Measurements from ENCODE around the gene TMTC2.

The TMTC2 gene

DNA sequence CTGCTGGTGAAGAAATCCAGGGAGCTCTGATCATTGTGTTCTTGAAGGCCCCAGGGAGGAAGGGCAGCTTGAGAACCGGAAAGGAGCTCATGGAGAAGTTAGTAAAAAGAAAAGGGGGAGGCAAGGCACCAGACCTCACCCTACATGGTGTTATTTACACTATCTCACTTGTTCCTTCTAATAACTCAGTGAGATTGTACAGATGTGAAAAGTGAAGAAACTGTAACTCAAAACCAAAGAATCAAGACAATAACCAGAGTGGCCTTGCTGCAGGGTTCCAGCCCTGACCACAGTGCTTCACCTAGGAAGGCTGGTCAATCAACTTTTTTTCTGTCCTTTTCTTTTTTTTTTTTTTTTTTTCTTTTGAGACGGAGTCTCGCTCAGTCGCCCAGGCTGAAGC, 353.6 kb downstream of the TMTC2 start:
- Histone ChIP-seq H3K9ac (ENCODE audit: low read depth, low read length) (no peak overlapping the region), H3K36me3 (ENCODE audit: insufficient read depth, low read length) (no peaks in the 10 kb centered on the region), H3K9me3 (replicated peaks; ENCODE audit: low read length) (no peaks in the 10 kb centered on the region), H3K4me1 (ENCODE audit: control insufficient read depth, insufficient read depth, low read length) (peaks cover 12% of the 10 kb centered on the region), H3K27me3 (ENCODE audit: control insufficient read depth, insufficient read depth, low read length) (no peaks in the 10 kb centered on the region), H3K4me2 (ENCODE audit: low read length) (no peak overlapping the region), H3K4me3 (ENCODE audit: low read length) (no peak overlapping the region)

DNA sequence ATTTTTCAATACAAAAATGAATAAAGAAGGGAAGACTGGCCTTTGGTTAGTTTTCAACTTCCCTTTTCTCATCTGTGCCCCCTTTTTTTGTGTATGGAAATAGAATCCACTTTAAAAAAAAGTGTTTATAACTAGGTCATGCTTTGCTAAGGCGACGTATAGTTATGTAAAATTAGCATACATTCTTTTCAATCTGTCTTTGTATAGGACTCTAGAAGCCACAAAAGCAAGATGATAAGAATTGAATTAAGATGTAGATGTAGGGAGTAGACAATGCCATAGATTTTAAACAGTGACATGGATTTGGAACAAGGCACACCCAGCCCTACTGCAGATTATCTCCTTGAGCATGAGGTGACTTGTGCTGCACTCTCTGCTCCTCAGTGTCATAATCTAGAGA, 354.3 kb downstream of the TMTC2 start:
- H3K9me3 ChIP-seq (replicated peaks; ENCODE audit: low read length), result no peaks in the 10 kb centered on the region
- no peak overlapping the region for H3K4me3 ChIP-seq (ENCODE audit: low read length)
- H3K4me1 ChIP-seq (ENCODE audit: control insufficient read depth, insufficient read depth, low read length), result peaks cover 12% of the 10 kb centered on the region
- H3K4me2 ChIP-seq (ENCODE audit: low read length), result no peak overlapping the region
- H3K9ac ChIP-seq (ENCODE audit: low read depth, low read length), result no peak overlapping the region
- H3K27me3 ChIP-seq (ENCODE audit: control insufficient read depth, insufficient read depth, low read length), result no peaks in the 10 kb centered on the region
- no peaks in the 10 kb centered on the region for H3K36me3 ChIP-seq (ENCODE audit: insufficient read depth, low read length)

DNA sequence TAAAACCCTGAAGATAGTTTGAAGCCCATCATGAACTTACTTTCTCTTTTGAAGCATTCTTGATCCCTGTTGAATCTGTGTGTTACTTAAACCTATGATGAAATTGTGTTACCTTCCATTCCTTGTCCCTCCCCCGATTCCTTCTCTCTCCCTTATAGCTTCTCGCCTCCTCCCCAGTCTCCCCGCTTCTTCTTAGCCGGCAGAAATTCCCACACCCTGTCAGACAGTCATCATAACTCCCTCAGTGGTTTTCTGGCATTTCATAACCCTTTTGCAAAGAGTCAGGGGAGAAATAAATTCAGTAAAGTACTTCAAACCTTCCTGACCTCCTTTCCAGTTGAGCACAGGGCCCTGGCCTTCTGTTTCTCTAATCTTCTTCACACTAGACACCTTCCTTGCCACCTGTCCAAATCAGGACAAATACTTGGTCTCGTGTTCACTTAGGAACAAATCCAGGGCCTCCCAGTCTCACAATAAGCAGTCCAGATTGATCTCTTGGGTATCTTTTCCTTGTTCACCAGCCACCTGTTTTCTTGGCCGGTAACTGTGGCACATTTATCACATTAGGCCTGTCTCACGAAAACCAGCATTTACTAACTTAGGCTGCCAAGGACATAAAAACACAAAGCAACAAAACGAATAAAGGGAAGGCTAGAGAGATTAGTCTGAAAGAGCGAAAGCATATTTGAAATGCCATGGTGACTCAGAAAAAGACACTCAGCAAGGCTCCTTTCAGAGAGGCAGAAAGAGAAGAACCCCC, 355.9 kb downstream of the TMTC2 start:
- Histone ChIP-seq H3K27me3 (ENCODE audit: control insufficient read depth, insufficient read depth, low read length) (no peaks in the 10 kb centered on the region), H3K4me2 (ENCODE audit: low read length) (peak overlapping the region; percentile 11), H3K4me3 (ENCODE audit: low read length) (no peak overlapping the region), H3K4me1 (ENCODE audit: control insufficient read depth, insufficient read depth, low read length) (peaks cover 12% of the 10 kb centered on the region), H3K36me3 (ENCODE audit: insufficient read depth, low read length) (no peaks in the 10 kb centered on the region), H3K9me3 (replicated peaks; ENCODE audit: low read length) (no peaks in the 10 kb centered on the region), H3K9ac (ENCODE audit: low read depth, low read length) (no peak overlapping the region)

DNA sequence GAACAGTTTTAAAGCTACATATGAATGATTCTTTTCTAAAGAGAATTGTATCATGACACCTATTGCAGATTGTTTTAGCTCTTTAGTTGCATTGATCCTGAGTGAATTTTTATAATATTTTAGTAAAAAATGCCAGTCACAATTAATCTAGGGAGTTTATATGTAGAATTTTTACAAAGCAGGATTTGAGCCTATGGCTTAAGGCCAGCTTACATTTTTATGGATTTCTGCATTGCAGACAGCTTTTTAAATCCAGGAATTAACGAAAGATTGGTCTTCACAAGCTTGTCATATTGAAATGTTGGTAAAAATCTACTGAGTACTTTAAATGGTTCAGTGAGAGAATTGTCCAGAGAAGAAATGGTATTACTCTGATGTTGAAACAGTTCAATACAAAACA, 358.0 kb downstream of the TMTC2 start:
- H3K36me3 ChIP-seq (ENCODE audit: insufficient read depth, low read length), result no peaks in the 10 kb centered on the region

DNA sequence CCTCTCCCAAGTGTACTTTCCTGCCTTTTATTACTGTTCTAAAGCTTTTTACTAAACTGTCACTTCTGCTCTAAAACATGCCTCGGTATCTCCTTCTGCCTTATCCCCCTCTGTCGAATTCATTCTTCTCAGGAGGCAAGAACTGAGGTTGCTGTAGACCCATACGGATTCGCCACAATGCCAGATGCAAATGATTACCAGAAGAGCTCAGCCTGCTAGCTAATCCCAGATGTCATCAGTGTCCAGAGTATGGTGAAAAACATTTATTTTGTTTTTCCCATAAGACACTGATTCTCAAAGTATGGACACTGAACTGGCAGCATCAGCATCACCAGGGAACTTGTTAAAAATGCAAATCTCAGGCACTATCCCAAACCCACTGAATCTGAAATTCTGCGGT, 359.3 kb downstream of the TMTC2 start:
- Histone ChIP-seq H3K9ac (ENCODE audit: low read depth, low read length) (no peak overlapping the region), H3K36me3 (ENCODE audit: insufficient read depth, low read length) (no peaks in the 10 kb centered on the region), H3K4me1 (ENCODE audit: control insufficient read depth, insufficient read depth, low read length) (peaks cover 12% of the 10 kb centered on the region), H3K27me3 (ENCODE audit: control insufficient read depth, insufficient read depth, low read length) (no peaks in the 10 kb centered on the region), H3K4me3 (ENCODE audit: low read length) (no peak overlapping the region), H3K4me2 (ENCODE audit: low read length) (no peak overlapping the region), H3K9me3 (replicated peaks; ENCODE audit: low read length) (no peaks in the 10 kb centered on the region)

More for the DNA sequence above, 358.0 kb downstream of the TMTC2 start:
- no peaks in the 10 kb centered on the region for H3K9me3 ChIP-seq (replicated peaks; ENCODE audit: low read length)
- no peak overlapping the region for H3K4me2 ChIP-seq (ENCODE audit: low read length)
- peaks cover 12% of the 10 kb centered on the region for H3K4me1 ChIP-seq (ENCODE audit: control insufficient read depth, insufficient read depth, low read length)
- no peak overlapping the region for H3K4me3 ChIP-seq (ENCODE audit: low read length)
- no peak overlapping the region for H3K9ac ChIP-seq (ENCODE audit: low read depth, low read length)
- no peaks in the 10 kb centered on the region for H3K27me3 ChIP-seq (ENCODE audit: control insufficient read depth, insufficient read depth, low read length)

DNA sequence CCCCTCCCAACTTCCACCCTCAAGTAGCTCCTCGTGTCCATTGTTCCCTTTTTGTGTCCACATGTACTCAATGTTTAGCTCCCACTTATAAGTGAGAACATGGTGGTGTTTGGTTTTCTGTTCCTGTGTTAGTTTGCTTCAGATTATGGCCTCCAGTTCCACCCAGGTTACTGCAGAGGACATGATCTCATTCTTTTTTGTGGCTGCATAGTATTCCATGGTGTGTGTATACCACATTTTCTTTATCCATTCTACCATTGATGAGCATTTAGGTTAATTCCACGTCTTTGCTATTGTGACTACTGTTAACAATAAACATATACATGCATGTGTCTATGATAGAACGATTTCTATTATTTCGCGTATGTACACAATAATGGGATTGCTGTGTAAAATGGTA, 362.6 kb downstream of the TMTC2 start:
- H3K27me3 ChIP-seq (ENCODE audit: control insufficient read depth, insufficient read depth, low read length), result no peaks in the 10 kb centered on the region
- H3K9me3 ChIP-seq (replicated peaks; ENCODE audit: low read length), result no peaks in the 10 kb centered on the region
- no peak overlapping the region for H3K4me2 ChIP-seq (ENCODE audit: low read length)
- no peak overlapping the region for H3K4me3 ChIP-seq (ENCODE audit: low read length)
- H3K9ac ChIP-seq (ENCODE audit: low read depth, low read length), result no peak overlapping the region
- no peaks in the 10 kb centered on the region for H3K36me3 ChIP-seq (ENCODE audit: insufficient read depth, low read length)
- no peaks in the 10 kb centered on the region for H3K4me1 ChIP-seq (ENCODE audit: control insufficient read depth, insufficient read depth, low read length)

DNA sequence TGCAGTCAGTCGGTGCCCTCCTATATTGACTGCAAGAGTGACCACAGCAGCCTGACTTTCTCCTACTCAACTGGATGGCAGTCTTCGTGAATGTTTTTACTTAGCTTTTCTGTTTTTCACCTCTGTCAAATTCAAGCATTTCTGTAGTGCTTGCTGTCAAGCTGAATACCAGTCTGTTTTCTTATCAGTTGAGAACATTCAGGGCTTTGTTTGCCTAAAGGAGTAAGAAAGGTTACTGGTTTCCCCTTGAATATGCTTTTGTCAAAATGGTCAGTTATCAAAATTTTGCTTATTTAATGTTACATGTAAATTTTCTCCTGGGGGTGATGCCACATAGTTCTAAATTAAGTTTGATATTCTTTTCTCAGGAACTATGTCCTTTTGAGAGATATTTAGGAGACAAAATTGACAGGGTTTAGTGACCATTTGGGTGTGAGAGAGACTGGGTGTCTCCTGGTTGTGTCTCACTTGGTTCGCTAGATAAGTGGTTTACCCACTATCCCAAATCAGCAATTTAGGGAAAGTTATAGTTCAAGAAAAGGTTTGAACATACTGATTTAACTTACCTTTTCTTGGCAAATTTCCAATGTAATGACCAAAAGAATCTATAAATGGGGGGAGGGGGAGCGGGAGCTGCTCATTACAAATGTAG, 366.3 kb downstream of the TMTC2 start:
- Histone ChIP-seq H3K36me3 (ENCODE audit: insufficient read depth, low read length) (no peaks in the 10 kb centered on the region), H3K9me3 (replicated peaks; ENCODE audit: low read length) (no peaks in the 10 kb centered on the region), H3K4me3 (ENCODE audit: low read length) (no peak overlapping the region), H3K4me1 (ENCODE audit: control insufficient read depth, insufficient read depth, low read length) (no peaks in the 10 kb centered on the region), H3K9ac (ENCODE audit: low read depth, low read length) (no peak overlapping the region), H3K27me3 (ENCODE audit: control insufficient read depth, insufficient read depth, low read length) (no peaks in the 10 kb centered on the region), H3K4me2 (ENCODE audit: low read length) (no peak overlapping the region)

DNA sequence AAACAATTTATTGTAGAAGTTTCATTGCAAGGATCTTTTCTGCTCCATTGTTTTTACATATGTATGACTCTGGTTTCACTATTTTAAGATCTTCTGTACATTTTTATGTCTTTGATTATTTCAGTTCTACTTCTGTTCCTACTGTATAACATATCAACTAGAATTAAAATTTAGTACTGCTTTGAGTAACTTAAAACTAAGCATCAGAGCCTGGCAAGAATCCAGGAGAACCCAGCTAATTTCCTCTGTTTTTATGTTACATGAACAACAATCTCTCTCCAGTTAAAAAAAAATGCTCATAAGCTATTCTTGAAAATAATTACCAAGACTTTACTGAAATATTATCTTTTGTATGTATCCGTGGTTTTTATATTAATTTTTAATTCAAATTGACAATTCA, 370.7 kb downstream of the TMTC2 start:
- no peaks in the 10 kb centered on the region for H3K27me3 ChIP-seq (ENCODE audit: control insufficient read depth, insufficient read depth, low read length)
- H3K4me1 ChIP-seq (ENCODE audit: control insufficient read depth, insufficient read depth, low read length), result no peaks in the 10 kb centered on the region
- H3K9me3 ChIP-seq (replicated peaks; ENCODE audit: low read length), result no peaks in the 10 kb centered on the region
- no peak overlapping the region for H3K4me2 ChIP-seq (ENCODE audit: low read length)
- H3K9ac ChIP-seq (ENCODE audit: low read depth, low read length), result no peak overlapping the region
- H3K4me3 ChIP-seq (ENCODE audit: low read length), result no peak overlapping the region
- H3K36me3 ChIP-seq (ENCODE audit: insufficient read depth, low read length), result no peaks in the 10 kb centered on the region

DNA sequence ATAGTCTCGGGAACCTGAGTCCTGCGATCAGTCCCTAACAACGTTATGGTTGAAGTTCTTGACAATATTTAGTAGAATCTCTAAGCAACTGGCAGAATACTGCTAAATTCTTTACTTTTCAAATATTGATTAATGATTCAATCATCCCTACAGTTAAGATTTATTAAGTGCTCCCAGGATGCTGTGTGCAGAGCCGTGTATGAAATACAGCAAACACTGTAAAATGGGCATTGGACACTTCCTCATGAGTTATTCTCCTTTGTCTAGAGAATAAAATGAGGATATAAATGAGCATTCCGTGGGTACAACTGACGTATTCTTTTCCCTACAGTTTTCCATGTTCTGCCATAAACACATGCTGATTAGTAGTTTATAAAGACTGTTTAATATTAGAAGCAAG, 372.4 kb downstream of the TMTC2 start:
- no peaks in the 10 kb centered on the region for H3K36me3 ChIP-seq (ENCODE audit: insufficient read depth, low read length)
- no peaks in the 10 kb centered on the region for H3K4me1 ChIP-seq (ENCODE audit: control insufficient read depth, insufficient read depth, low read length)
- no peaks in the 10 kb centered on the region for H3K27me3 ChIP-seq (ENCODE audit: control insufficient read depth, insufficient read depth, low read length)
- no peaks in the 10 kb centered on the region for H3K9me3 ChIP-seq (replicated peaks; ENCODE audit: low read length)
- no peak overlapping the region for H3K4me2 ChIP-seq (ENCODE audit: low read length)
- H3K9ac ChIP-seq (ENCODE audit: low read depth, low read length), result no peak overlapping the region
- H3K4me3 ChIP-seq (ENCODE audit: low read length), result no peak overlapping the region

DNA sequence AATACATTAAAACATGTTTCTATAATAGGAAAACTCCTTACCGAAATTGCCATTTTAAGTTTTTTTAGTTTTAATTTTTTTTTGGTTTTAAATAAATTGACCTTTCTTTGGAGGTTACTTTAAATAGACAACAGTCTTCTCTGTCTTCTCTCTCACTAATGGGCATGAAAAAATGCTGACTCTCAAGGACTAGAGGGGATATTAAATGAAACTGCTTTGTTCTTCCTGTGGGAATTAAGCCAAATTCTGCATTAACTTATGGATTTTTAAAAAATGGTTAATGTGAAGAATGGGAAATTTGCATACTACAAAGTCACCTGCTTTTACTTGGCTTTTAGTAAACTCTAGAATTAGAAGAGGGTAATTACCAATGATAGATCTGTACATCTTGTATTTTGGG, 378.9 kb downstream of the TMTC2 start:
- no peaks in the 10 kb centered on the region for H3K36me3 ChIP-seq (ENCODE audit: insufficient read depth, low read length)
- H3K9me3 ChIP-seq (replicated peaks; ENCODE audit: low read length), result no peaks in the 10 kb centered on the region

DNA sequence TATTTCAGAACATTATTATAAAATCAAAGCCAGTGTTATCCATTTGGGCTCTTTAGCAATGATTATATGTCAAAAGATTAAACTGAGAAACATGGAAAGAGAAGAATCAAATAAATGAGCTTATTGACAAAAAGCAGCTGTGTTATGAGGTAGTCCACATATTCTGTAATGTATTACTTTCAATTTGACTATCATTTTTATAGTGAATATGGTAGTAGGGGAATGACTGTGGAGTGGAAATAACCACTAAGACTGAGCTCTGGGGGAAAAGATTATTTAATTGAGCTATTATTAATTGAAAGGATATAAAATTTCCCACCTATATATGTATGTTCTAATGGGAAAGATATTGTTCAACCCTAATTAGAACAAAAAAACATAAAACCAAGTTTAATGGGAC, 381.3 kb downstream of the TMTC2 start:
- Histone ChIP-seq H3K36me3 (ENCODE audit: insufficient read depth, low read length) (no peaks in the 10 kb centered on the region), H3K4me3 (ENCODE audit: low read length) (no peak overlapping the region), H3K9ac (ENCODE audit: low read depth, low read length) (no peak overlapping the region), H3K27me3 (ENCODE audit: control insufficient read depth, insufficient read depth, low read length) (no peaks in the 10 kb centered on the region), H3K9me3 (replicated peaks; ENCODE audit: low read length) (no peaks in the 10 kb centered on the region), H3K4me2 (ENCODE audit: low read length) (no peak overlapping the region), H3K4me1 (ENCODE audit: control insufficient read depth, insufficient read depth, low read length) (no peaks in the 10 kb centered on the region)

More for the DNA sequence above, 378.9 kb downstream of the TMTC2 start:
- H3K4me1 ChIP-seq (ENCODE audit: control insufficient read depth, insufficient read depth, low read length), result no peaks in the 10 kb centered on the region
- no peak overlapping the region for H3K4me3 ChIP-seq (ENCODE audit: low read length)
- H3K27me3 ChIP-seq (ENCODE audit: control insufficient read depth, insufficient read depth, low read length), result no peaks in the 10 kb centered on the region
- no peak overlapping the region for H3K9ac ChIP-seq (ENCODE audit: low read depth, low read length)
- no peak overlapping the region for H3K4me2 ChIP-seq (ENCODE audit: low read length)

DNA sequence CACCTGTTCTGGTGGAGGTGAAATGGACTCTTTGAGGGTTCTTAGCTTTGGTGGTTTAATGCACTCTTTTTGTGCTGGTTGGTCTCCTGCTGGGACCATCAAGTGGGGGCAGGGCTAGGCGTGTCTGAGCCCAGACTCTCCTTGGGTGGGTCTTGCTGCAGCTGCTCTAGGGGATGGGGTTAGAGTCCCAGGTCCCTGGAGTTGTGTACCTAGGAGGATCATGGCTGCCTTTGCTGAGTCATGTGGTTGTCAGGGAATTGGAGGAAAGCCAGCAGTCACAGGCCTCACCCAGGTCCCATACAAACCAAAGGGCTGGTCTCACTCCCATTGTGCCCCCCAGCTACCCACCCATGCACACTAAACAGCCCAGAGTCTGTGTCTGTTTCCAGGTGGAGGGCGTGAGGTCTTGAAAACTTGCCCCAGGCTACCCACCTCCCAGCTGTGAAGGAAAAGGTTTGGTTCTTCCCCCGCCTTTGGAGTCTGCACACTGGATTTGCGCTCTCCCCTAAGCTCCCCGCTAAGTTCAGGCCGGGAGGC, 387.7 kb downstream of the TMTC2 start:
- Histone ChIP-seq H3K4me1 (ENCODE audit: control insufficient read depth, insufficient read depth, low read length) (no peaks in the 10 kb centered on the region), H3K27me3 (ENCODE audit: control insufficient read depth, insufficient read depth, low read length) (no peaks in the 10 kb centered on the region), H3K9me3 (replicated peaks; ENCODE audit: low read length) (no peaks in the 10 kb centered on the region), H3K4me3 (ENCODE audit: low read length) (no peak overlapping the region), H3K36me3 (ENCODE audit: insufficient read depth, low read length) (no peaks in the 10 kb centered on the region), H3K4me2 (ENCODE audit: low read length) (no peak overlapping the region), H3K9ac (ENCODE audit: low read depth, low read length) (no peak overlapping the region)

Measured in skeletal muscle satellite cell (primary cell).